ENCODE measurements around the gene MRGPRX2. TPM values are rescaled to one million over a fixed set of nuclear protein-coding genes. Genes with fewer than 3 reads are reported as not detected.

The MRGPRX2 gene
- total RNA-seq, 2 donors from 2014 or later = not detected

- Histone ChIP-seq H3K27ac (ENCODE audit: low read depth, low read length) (no peak overlapping the region), H3K9ac (ENCODE audit: extremely low read depth, low read length, poor library complexity, severe bottlenecking) (no peak overlapping the region), H3K27me3 (ENCODE audit: control insufficient read depth, insufficient read depth, low read length, poor library complexity, severe bottlenecking) (peaks cover 70% of the 10 kb centered on the region), H3K4me1 (ENCODE audit: control insufficient read depth, insufficient read depth, low read length) (no peaks in the 10 kb centered on the region), H3K36me3 (ENCODE audit: control insufficient read depth, insufficient read depth, low read length) (no peaks in the 10 kb centered on the region), H3K4me3 (ENCODE audit: low read length) (no peak overlapping the region), H3K9me3 (ENCODE audit: control insufficient read depth, low read length) (no peaks in the 10 kb centered on the region)
- DNase-seq = peak; percentile 89
- Mint-ChIP-seq H3K9me3 (no peaks in the 10 kb centered on the region), H3K27ac (no peak overlapping the region), H3K36me3 (ENCODE audit: low read depth) (no peaks in the 10 kb centered on the region), H3K4me3 (no peak overlapping the region), H3K27me3 (ENCODE audit: insufficient read depth) (peaks cover 52% of the 10 kb centered on the region), H3K4me1 (peaks cover under 1% of the 10 kb centered on the region)
- 14 to 28% methylated on average over 2 to 3 of the region's 3 CpGs for WGBS, 2 experiments (ENCODE audit: insufficient coverage in 1 of 2, insufficient read length in 1 of 2)
- TF ChIP-seq, protein P1, sequence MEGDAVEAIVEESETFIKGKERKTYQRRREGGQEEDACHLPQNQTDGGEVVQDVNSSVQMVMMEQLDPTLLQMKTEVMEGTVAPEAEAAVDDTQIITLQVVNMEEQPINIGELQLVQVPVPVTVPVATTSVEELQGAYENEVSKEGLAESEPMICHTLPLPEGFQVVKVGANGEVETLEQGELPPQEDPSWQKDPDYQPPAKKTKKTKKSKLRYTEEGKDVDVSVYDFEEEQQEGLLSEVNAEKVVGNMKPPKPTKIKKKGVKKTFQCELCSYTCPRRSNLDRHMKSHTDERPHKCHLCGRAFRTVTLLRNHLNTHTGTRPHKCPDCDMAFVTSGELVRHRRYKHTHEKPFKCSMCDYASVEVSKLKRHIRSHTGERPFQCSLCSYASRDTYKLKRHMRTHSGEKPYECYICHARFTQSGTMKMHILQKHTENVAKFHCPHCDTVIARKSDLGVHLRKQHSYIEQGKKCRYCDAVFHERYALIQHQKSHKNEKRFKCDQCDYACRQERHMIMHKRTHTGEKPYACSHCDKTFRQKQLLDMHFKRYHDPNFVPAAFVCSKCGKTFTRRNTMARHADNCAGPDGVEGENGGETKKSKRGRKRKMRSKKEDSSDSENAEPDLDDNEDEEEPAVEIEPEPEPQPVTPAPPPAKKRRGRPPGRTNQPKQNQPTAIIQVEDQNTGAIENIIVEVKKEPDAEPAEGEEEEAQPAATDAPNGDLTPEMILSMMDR (conservative IDR thresholded peaks at IDR 0.05) = no peak
Observed at GRCh38 chr11:19018901-19019300, 41.6 kb downstream of the MRGPRX2 start.

DNA sequence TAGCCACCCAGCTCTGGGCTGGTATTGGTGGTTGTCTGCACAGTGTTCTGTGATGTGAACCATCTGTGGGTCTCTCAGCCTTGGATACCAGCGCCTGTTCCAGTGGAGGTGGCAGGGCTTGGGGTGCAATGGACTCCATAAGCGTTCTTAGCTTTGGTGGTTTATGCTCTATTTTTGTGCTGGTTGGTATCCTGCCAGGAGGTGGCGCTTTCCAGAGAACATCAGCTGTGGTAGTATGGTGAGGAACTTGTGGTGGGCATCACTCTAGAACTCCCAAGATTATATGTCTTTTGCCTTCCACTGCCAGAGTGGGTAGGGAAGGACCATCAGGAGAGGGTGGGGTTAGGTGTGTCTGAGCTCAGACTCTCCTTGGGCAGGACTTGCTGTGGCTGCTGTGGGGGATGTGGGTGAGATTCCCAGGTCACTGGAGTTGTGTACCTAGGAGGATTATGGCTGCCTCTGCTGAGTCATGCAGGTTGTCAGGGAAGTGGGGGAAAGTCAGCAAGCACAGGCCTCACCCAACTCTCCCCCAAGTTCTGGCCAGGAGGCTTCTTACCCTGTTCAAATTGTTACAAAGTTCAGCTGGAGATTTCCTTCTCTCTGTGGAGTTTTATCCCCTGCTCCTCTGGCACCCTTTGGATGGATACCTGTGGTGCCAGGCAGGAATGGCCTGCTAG is 47.2 kb downstream of the MRGPRX2 start:
- H3K9me3 ChIP-seq (ENCODE audit: control insufficient read depth, low read length) = no peaks in the 10 kb centered on the region
- no peak overlapping the region for H3K9ac ChIP-seq (ENCODE audit: extremely low read depth, low read length, poor library complexity, severe bottlenecking)
- no peaks in the 10 kb centered on the region for H3K4me1 ChIP-seq (ENCODE audit: control insufficient read depth, insufficient read depth, low read length)
- no peaks in the 10 kb centered on the region for H3K36me3 ChIP-seq (ENCODE audit: control insufficient read depth, insufficient read depth, low read length)
- H3K27ac Mint-ChIP-seq = peak overlapping the region; percentile 74
- peaks cover 7% of the 10 kb centered on the region for H3K4me1 Mint-ChIP-seq
- peaks cover 27% of the 10 kb centered on the region for H3K27me3 ChIP-seq (ENCODE audit: control insufficient read depth, insufficient read depth, low read length, poor library complexity, severe bottlenecking)
- peak; percentile 80 for DNase-seq
- 81% methylated on average over 3 of the region's 3 CpGs; no CpG with 5 or more reads in 1 of the 2 experiments for WGBS, 2 experiments (ENCODE audit: insufficient coverage in 1 of 2, insufficient read length in 1 of 2)
- H3K27me3 Mint-ChIP-seq (ENCODE audit: insufficient read depth) = peaks cover 48% of the 10 kb centered on the region
- no peak overlapping the region for H3K27ac ChIP-seq (ENCODE audit: low read depth, low read length)
- H3K4me3 ChIP-seq (ENCODE audit: low read length) = no peak overlapping the region
- TF ChIP-seq, protein P1 (conservative IDR thresholded peaks at IDR 0.05) = peak; percentile 76
- H3K9me3 Mint-ChIP-seq = peaks cover 24% of the 10 kb centered on the region
- no peaks in the 10 kb centered on the region for H3K36me3 Mint-ChIP-seq (ENCODE audit: low read depth)
- no peak overlapping the region for H3K4me3 Mint-ChIP-seq

- DNase-seq = no peak
Observed at GRCh38 chr11:19012636-19013035, 47.9 kb downstream of the MRGPRX2 start.

More at GRCh38 chr11:19012636-19013035, 47.9 kb downstream of the MRGPRX2 start:
- Mint-ChIP-seq H3K36me3 (ENCODE audit: low read depth) (no peaks in the 10 kb centered on the region), H3K9me3 (peaks cover 31% of the 10 kb centered on the region), H3K27me3 (ENCODE audit: insufficient read depth) (peaks cover 46% of the 10 kb centered on the region), H3K4me3 (no peak overlapping the region), H3K4me1 (peaks cover 7% of the 10 kb centered on the region), H3K27ac (no peak overlapping the region)
- Histone ChIP-seq H3K9ac (ENCODE audit: extremely low read depth, low read length, poor library complexity, severe bottlenecking) (no peak overlapping the region), H3K4me1 (ENCODE audit: control insufficient read depth, insufficient read depth, low read length) (no peaks in the 10 kb centered on the region), H3K27ac (ENCODE audit: low read depth, low read length) (no peak overlapping the region), H3K4me3 (ENCODE audit: low read length) (no peak overlapping the region), H3K9me3 (ENCODE audit: control insufficient read depth, low read length) (no peaks in the 10 kb centered on the region), H3K27me3 (ENCODE audit: control insufficient read depth, insufficient read depth, low read length, poor library complexity, severe bottlenecking) (peaks cover 20% of the 10 kb centered on the region), H3K36me3 (ENCODE audit: control insufficient read depth, insufficient read depth, low read length) (no peaks in the 10 kb centered on the region)
- TF ChIP-seq, protein P1 (conservative IDR thresholded peaks at IDR 0.05) = no peak

Other genes with a start within 250 kb of the MRGPRX2 start
- gene MRGPRX1, start 121.3 kb downstream of the MRGPRX2 start, total RNA-seq = not detected
- 10 to 100 TPM; 26.0 to 29.6 TPM for gene ZDHHC13, start 56.5 kb upstream of the MRGPRX2 start, total RNA-seq
- gene CSRP3, start 141.3 kb upstream of the MRGPRX2 start, total RNA-seq = not detected
- gene E2F8, start 180.2 kb upstream of the MRGPRX2 start, total RNA-seq = 10 to 100 TPM; 10.5 to 12.2 TPM

Data from endodermal cell (in vitro differentiated cells).